ENCODE measurements around the gene ADAMTS15.

The ADAMTS15 gene

GRCh38 chr11:130459521-130459920, 11.1 kb downstream of the ADAMTS15 start:
- TF ChIP-seq CTCF (IDR thresholded peaks at IDR 0.05; ENCODE audit: insufficient read depth, low read length, poor library complexity, severe bottlenecking), result no peak
- Histone ChIP-seq H3K27me3 (replicated peaks; ENCODE audit: control insufficient read depth, insufficient read depth, low read length) (no peaks in the 10 kb centered on the region), H3K4me3 (replicated peaks; ENCODE audit: low read depth, low read length) (no peak overlapping the region), H3K36me3 (ENCODE audit: control insufficient read depth, insufficient read depth, low read length) (no peaks in the 10 kb centered on the region)
- no peak for DNase-seq (ENCODE audit: extremely low read depth, insufficient read length)

GRCh38 chr11:130462101-130462885, 13.8 kb downstream of the ADAMTS15 start:
- no peak for DNase-seq (ENCODE audit: extremely low read depth, insufficient read length)
- TF ChIP-seq CTCF (IDR thresholded peaks at IDR 0.05; ENCODE audit: insufficient read depth, low read length, poor library complexity, severe bottlenecking), result no peak
- Histone ChIP-seq H3K36me3 (ENCODE audit: control insufficient read depth, insufficient read depth, low read length) (no peaks in the 10 kb centered on the region), H3K4me3 (replicated peaks; ENCODE audit: low read depth, low read length) (no peak overlapping the region), H3K27me3 (replicated peaks; ENCODE audit: control insufficient read depth, insufficient read depth, low read length) (no peaks in the 10 kb centered on the region)

GRCh38 chr11:130462931-130463330, 14.5 kb downstream of the ADAMTS15 start:
- Histone ChIP-seq H3K27me3 (replicated peaks; ENCODE audit: control insufficient read depth, insufficient read depth, low read length) (no peaks in the 10 kb centered on the region), H3K36me3 (ENCODE audit: control insufficient read depth, insufficient read depth, low read length) (no peaks in the 10 kb centered on the region), H3K4me3 (replicated peaks; ENCODE audit: low read depth, low read length) (no peak overlapping the region)
- DNase-seq (ENCODE audit: extremely low read depth, insufficient read length), result no peak
- no peak for TF ChIP-seq CTCF (IDR thresholded peaks at IDR 0.05; ENCODE audit: insufficient read depth, low read length, poor library complexity, severe bottlenecking)

- Histone ChIP-seq H3K27me3 (replicated peaks; ENCODE audit: control insufficient read depth, insufficient read depth, low read length) (no peaks in the 10 kb centered on the region), H3K36me3 (ENCODE audit: control insufficient read depth, insufficient read depth, low read length) (no peaks in the 10 kb centered on the region), H3K4me3 (replicated peaks; ENCODE audit: low read depth, low read length) (no peak overlapping the region)
- DNase-seq (ENCODE audit: extremely low read depth, insufficient read length), result no peak
- TF ChIP-seq CTCF (IDR thresholded peaks at IDR 0.05; ENCODE audit: insufficient read depth, low read length, poor library complexity, severe bottlenecking), result no peak
Observed at GRCh38 chr11:130464291-130464812, 15.9 kb downstream of the ADAMTS15 start.

- no peak for DNase-seq (ENCODE audit: extremely low read depth, insufficient read length)
- no peaks in the 10 kb centered on the region for H3K27me3 ChIP-seq (replicated peaks; ENCODE audit: control insufficient read depth, insufficient read depth, low read length)
- TF ChIP-seq CTCF (IDR thresholded peaks at IDR 0.05; ENCODE audit: insufficient read depth, low read length, poor library complexity, severe bottlenecking), result no peak
- no peaks in the 10 kb centered on the region for H3K36me3 ChIP-seq (ENCODE audit: control insufficient read depth, insufficient read depth, low read length)
- H3K4me3 ChIP-seq (replicated peaks; ENCODE audit: low read depth, low read length), result no peak overlapping the region
Observed at GRCh38 chr11:130465263-130465662, 16.8 kb downstream of the ADAMTS15 start.
